ENCODE data around the gene RAB7B.

Gene RAB7B

DNA sequence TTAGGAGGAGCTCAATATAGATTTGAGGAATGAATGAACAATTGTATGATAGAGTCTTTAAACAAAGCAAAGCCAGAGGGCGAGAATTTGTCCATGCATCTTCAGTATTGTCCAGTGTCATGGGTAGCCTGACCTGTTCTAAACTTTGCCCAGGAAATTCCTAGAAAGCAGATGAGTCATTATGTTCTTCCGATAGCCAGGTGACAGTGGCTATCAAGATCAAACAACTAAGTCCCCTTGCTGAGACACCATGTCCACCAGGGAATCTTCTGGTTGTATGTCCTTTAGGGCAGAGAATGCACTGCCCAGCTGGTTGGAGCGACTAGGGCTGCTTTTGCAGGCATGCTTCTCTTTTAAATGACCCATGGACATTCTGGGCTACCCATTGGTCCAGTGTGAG, 58.1 kb downstream of the RAB7B start:
- DNase-seq: no peak

DNA sequence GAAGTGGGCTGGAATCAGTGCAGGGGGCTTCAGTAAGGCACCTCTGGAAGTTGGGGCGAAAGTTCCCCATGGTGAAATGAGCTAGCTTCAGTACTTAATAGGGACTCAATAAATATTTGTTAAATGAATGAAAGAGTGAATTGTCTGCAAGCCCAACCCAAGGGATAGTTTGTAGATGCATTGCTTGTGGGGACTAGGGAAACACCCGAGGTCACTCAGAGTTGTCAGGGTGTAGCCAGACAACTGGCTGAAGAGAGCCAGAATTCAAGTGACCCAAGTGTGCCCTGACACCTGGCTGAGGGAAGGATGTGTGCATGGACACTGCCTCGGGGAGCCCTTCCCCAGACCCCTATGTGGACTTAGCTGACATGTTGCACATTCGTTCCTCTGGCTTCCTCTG, 58.7 kb downstream of the RAB7B start:
- DNase-seq: no peak

DNA sequence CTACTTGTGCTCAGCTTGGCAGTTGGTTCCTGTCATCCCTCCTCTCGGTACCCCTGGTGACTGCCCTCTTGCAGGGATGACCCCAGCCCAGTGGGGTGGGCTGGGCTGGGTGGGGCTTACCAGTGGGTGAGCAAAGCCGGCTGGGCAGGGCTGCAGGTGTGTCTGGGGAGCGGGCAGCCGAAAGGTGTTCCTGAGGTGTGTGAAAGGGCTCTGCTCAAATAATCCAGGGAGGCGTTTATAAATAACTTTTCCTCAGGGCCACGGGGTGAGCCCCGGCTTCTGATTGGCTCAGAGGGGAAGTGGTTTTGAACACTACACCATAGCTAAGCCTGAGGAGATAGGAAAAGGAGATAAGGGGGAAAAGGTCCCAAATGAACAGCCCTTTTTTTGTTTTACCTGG, 60.0 kb downstream of the RAB7B start, which contains the start of gene SLC26A9:
TSS of gene SLC26A9 (minus strand) at position 212 of the 400 bp plus-strand sequence. CDS start 7,636 bp downstream, outside the sequence.
- no peak for DNase-seq

DNA sequence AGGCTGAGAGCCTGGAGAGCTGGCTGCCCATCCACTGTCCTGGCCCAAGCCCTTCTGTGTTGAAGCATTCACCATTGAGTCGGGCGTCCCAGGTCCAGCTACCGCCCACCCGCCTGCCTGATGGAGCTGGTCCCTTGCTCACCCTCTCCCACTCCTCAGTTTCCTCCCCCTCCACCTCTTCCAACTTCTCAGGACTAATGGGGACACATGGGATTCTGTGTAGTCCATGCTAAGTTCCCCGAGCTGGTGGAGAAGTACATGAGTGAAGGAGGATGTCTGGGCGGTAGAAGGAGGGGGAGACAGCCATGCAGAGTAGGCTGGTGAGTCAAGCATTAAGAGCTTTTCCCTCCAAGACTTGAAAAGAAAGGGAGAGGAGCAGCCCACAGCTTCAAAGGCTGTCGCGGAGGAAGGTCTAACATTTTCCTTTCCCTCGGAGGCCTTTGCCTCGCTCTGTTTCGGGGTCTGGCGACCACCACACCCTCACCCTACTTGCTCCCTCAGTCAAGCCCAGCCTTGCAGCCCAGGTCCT, 60.5 kb downstream of the RAB7B start:
- no peak for DNase-seq

DNA sequence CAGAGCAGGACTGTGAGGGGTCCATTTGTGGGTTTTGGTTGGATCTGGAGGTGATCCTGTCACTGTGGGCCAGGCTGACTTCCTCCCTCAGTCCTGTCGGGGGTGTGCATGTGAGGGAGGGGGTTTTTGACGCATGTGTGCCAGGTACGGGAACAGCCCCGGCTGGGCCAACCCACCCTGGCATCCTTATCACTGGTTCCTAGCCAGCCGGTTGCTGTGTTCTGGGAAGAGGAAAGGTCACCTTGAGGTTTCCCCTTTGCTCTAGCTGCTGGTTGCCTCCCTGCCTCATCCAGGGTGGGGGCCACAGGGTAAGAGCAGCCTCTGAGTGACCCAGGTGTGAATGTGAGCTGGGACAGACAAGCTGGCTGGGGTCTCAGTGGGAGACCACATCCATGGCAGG, 62.5 kb downstream of the RAB7B start:
- no peak for DNase-seq

DNA sequence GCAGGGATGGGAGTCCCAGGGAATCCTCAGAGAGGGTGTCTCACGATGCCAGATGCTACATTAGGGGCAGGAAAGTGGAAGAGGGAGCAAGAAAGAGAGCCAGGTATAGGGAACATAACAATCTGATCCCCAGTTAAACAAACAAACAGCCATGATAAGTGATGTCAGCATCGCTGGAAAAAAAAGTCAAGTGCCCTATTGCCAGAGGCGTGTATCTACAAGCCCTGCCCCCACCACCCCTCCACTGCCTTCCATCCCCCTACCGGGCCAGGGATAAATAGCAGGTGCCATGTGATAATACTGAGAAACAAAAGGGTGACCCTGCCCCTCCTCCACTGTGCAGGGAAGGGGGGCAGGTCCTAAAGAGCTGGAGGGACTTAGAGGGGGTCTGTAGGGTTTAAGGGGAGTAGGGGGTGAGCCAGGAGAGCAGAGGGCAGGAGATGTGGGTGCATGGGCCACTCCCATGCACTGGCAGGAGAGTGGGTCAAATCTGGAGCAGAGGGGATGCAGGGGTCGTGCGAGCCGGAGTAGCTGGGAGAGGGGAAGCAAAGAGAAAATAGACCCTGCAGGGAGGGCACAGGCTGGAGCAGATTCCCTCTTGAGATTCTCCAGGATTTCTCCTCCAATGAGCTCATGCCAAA, 63.4 kb downstream of the RAB7B start:
- no peak for DNase-seq

DNA sequence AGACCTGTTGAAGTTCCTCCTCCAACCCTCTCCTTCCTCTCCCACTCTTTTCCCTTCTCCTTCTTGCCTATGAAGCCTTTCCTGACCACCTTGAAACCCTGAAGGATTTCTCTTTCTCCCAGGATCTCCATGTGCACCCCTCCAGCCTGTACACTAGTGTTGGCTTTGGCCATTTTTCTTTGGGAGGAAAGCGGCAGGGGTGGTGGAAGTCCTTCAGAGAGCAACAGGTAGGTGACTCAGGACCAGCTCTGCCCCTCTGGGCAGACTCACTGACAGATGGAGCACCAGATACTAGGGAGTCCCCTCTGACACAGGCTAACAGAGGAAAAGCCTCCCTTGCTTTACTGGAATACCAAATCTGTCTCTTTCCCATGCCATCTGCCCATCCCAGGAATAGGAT, 64.5 kb downstream of the RAB7B start:
- DNase-seq: no peak

DNA sequence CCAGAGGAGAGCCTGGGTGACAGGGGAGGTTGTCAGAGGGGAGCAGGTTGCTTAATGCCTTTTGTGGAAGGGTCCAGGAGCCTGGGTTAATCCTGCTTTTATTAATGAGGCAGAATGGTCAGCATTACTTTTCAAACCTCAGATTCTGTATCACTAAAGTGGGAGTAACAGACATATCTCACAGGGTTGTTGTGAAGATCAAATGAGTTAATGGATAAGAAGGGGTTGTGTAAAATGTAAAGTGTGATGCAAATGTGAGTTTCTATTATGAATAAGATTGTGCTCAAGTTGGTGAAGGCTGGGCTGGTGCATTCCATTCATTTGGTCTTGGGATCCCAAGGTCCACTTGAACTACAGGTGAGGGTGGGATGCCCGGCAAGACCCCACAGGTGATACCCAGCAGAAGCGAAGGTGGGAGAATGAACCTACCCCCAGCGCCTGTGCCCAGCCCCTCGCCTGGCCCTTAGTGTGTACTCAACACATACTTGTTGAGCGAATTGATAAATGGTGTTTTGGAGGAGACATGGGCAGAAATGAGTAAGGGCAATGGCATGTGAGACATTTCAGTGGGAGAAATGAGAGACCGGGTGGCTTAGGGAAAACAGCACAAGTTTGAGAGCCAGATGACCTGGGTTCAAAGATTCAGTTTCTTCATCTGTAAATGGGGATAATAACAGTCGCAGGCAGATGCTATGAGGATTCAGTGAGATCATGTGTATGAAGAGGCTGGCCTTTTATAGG, 66.2 kb downstream of the RAB7B start:
- peak; percentile 72 for DNase-seq

DNA sequence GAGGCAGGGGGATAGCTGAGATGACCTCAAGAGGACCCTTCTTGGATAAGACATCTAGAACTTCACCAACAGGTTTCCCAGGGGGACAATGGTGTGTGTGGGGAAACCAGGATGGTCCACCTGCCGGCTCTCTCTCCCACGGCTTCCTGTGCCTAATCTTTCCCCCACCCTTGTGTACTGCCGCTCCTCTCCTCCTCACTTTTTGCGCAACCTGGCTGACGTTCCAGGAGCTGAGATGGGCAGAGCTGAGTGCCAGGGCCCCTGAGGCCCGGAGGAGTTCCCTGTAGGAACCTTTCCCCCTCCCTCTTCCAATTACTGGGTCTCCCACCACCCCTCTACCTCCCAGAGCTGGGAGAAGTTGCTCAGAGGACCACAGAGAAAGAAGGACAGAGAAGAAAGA, 66.9 kb downstream of the RAB7B start:
- DNase-seq: no peak

DNA sequence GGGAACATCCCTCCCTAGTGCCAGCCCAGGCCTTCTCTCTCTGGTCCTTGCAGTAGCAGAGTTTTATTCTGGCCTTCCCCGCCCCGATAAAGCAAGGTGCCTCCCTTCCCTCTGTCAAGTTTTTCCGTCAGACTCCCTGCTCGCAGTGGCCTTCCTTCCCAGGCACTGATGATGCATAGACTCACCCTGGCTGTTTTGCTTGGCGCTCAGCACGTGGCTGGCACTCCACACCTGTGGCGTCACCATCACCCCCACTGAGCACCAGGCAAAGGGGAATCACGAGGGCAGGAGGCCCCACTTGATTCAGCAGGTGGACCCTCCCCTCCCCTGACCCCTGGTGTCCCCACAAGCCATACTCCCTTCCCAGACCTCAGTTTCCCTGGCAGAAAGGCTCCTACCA, 67.3 kb downstream of the RAB7B start:
- DNase-seq: no peak

DNA sequence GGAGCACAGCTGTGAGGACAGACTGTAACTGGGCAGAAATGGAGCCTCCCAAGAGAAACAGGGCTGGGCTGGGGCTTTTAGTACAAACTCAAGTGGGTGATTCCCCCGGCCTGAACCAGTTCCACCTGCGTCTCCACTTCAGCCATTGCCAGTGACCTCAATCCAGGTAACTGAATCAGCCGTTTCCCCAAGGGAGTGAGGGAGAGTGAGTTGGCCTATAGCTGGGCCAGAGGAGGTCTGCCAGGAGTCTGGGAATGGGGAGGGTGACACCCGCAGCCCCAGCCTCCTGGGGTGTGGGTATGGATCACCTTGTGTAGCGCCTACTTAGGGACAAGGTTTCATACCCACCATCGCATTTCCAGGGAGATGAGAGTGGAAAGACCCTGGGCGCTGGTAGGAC, 68.4 kb downstream of the RAB7B start:
- no peak for DNase-seq

DNA sequence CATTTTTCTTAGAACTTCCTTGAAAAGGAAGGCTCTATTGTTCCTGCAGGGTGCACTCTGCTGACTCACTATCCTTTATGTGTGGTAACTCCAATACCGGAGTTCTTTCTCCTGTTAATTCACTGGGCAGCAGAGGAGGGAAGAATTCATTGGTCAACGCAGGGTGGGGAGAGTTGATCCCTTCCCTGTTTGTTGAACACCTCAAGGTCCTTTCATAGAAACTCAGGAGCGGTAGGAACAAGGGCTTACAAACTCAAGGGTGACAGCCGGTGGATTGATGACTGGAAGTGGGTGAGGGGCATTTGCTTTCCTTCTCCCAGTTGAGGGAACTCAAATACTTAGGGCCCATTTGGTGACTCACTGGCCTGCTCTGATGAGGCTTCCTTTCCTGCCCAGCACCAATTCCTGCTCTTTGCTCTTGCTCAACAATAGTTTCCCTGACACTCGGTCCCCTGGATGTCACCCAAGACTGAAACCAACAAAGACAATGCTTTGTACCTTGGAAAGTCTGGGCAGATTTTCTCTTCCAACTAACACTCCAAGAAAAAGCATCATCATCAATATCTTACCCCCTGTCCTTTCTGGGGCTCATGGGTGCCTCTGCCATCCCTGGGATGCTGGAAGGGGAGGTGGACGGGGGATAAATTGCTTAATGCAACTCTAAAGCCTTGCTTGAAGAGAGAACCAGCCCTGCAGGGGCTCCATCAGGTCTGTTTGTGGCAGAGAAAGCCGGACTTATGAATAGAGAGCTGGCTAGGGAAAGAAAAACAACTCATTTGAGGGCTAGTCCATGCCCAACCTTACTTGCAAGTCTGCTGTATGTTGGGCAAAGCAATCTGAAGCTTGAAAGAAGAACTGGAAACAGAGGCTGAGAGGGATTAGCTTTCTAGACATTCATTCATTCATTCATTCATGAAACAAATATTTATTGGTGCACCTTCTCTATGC, 69.2 kb downstream of the RAB7B start:
- DNase-seq: peak; percentile 58

DNA sequence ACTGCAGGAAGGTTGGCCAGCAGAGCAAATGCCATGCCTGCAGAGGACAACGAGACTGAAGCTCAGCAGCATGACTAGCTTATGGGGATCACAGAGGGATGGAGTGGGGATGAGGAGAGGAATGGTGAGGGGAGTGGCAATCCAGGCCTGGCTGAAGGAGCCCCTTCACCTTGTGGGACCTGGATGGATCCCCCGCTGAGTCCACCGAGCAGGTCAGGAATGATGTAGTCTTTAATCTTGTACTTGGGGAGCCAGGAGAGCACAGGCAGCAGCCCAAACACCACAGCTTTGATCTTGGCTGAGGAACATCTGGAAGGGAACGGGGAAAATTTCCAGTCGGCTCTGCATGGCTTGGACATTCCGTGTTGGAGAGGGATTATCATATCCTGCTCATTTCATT, 70.4 kb downstream of the RAB7B start:
- no peak for DNase-seq

DNA sequence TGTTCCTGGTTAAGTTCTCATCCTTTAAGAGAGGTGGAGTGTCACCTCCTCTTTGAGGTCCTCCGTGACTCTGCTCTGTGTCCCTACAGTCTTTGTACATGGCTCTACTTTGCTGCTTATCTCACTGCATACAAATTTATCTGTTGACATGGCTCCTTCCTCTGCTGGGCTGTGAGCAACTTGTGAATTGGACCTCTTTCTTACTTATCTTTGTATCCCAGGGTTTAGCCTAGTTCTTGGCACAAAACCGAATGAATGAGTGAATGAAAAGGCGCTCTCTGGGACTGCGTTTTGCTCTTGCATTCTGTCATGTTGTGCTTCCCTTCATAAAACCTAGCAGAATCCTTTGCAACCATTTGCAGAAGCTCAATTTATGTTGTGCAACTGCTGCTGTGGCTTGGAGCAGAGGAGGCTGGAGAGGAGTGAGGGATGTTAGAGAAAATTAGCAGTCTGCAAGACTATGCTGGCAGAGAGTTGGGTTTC, 72.4 kb downstream of the RAB7B start:
- no peak for DNase-seq

DNA sequence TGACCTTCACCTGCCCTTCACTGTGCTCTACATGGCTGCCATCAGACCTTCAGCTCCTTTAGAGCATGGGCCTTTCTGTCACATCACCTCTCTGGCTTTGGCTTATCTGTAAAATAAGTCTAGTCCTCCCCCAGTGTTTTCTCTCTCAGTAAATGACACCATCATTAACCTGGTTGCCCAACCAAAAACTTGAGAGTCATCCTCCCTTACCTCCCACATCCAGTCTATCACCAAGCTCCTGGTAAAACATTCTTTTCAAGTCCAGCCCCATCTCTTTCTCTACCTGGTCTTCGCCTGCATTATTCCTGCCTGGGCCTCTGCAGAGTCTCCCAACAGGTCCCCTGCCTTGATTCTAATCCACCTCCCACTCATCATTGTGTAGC, 73.0 kb downstream of the RAB7B start:
- no peak for DNase-seq

DNA sequence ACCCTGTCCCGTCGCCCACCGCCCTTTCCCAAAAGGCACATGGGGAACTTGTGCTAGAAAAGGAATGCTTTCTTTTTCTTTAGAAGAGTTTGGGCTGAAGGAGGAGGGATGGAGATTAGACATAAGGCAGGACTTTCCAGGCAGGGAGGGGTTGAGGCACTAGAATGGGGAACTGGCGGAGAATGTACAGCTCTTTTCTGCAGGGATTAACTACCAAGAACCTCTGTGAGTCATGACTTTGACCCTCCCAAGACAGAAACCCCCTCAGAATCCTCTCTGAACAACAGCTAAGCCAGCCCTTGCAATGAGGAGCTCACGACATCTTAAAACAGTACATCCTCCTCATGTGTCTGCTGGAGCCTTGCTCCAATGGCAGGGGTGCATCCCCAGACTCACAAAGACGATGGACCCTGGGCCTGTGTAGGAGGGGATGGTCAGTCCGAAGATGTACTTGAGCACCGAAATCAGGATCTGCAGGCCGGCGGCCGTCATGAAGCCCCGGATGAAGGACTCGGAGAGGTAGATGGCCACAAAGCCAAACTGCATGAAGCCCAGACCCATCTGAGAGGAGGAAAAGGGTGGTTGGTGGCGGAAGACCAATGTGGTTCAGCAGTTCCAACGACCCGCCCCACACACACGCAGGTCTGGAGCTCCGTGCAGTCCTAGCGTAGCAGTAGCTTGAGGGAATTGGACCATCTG, 73.5 kb downstream of the RAB7B start:
- no peak for DNase-seq

DNA sequence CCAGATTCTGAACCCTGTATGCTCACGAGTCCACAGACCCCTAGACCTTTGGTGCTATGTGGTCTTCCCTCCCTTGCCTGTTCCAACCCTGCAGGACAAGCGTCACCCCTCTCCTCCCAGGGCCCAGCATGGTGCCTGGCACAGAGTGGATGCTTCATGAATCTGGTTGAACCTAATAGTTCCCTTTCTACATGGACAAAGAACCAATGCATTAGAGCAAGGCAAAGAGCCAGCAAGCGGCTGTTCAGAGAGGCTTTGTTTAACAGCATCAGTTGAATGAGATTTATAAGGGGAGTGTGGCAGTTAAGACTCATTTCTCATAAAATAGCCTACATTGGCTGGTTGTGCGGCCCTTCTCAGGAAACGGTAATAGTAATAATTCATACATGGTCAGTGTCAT, 74.9 kb downstream of the RAB7B start:
- DNase-seq: no peak

DNA sequence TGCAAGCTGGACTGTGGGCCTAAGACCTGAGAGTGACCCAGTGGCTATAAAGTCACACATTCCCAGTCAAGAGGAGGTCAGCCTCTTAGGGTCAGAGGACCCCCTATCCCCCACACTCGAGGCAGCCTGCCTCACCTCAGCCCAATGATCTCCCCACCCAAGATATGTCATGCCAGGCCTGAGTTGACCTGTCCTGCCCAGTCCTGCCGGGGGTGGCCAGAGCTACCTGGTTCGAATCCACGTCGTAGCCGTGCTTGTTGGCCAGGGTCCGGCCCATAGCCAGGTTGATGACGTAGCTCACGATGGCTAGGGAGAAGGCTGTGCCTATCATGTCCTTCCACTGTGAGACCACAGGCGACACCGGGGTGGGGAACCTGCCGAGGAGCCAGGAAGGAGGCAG, 75.5 kb downstream of the RAB7B start:
- no peak for DNase-seq

DNA sequence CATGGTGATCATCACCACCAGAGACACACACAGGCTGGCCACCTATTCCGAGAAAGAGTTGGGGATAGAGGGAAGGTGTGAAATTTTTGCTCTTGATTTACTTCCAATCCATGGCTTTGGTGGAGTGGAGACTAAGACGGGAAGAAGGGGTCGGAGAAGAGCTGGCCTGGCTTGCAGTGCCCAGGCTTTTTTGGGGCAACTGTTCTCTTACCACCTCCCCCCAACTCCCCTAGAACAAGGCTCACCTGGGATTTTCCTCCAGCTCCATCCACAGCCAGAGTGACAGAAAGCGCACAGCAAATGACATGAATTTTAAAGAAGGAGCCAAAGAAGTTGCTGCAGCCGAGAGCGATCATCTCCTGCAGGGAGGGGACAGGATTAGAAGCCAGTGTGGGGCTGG, 75.9 kb downstream of the RAB7B start:
- DNase-seq: no peak
